ENCODE measurements around the gene KRT72. TPM values are rescaled to one million over a fixed set of nuclear protein-coding genes. Genes with fewer than 3 reads are reported as not detected.

Gene KRT72
- total RNA-seq, 4 donors from 2014 or later: not detected

DNA sequence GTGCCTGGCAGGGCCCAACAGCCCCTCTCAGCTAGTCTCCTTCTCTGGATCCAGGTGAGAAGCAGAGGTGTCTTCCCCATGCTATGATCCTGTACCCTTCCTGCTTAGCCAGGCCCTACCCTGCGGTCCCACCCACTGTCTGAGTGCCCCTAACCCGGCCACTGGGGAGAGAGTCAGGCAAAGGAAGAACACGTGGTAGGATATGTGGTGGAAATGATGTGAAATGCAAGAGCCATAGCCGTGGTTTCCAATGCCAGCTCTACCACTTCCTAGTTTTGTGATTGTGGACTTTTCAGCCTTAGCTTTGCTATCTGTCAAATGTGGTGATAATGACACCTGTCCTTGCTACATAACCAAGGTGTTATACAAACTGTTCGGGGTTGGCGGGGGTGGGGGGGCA, 34.9 kb upstream of the KRT72 start:
- no peak for DNase-seq (ENCODE audit: extremely low spot score)

DNA sequence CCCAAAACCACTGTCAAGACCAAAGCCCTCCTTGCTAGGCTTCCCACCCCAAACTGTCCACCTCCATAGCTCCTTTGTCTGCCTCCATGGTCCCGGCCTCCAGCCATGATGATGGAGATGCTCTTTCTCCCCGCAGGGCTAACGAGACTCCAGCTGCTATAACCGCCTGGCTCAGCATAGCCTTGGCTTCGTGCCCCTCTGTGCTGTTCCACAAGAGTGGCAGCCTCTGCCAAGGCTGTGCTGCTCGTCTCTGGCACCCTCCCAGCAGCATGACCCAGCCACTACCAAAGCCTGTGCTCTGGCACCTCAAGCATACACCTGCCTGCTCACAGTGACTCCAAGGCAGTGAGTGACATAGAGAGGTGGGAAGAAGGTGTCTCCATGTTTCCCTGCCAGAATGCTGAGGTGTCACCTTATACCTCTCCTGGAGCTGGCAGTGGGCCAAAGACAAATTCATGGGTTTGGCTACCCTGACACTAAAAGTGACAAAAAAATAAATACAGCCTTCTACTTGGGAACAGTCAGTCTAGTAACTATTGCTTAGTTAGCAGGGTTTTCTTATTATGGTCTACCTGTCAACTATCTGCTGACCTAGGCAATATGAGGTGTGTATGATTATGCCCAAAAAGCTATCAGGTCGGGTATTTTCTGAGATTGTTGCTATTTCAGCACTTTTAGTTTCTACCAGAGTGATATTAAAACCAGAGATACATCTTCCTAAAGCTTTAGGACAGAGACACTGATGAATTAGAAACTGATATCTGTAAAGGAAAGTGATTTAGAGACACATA, 33.2 kb upstream of the KRT72 start:
- no peaks in the 10 kb centered on the region for H3K9me3 ChIP-seq
- TF ChIP-seq POLR2A (IDR thresholded peaks at IDR 0.05; ENCODE audit: low read depth) (no peak), POLR2AphosphoS5 (IDR thresholded peaks at IDR 0.05) (peak; percentile 7 to 53)
- no peak overlapping the region for H3K27ac ChIP-seq (replicated peaks in 1 of 4)
- intact Hi-C loops (cut with DNase I): no loop called here
- WGBS: 46% methylated on average over 7 of the region's 7 CpGs
- no peaks in the 10 kb centered on the region for H3K27me3 ChIP-seq
- no peak for DNase-seq (ENCODE audit: extremely low spot score)
- H3K36me3 ChIP-seq: no peaks in the 10 kb centered on the region
- no peak overlapping the region for H3K4me3 ChIP-seq
- peaks cover 0 to 19% (median 14%) of the 10 kb centered on the region in 4 donors for H3K4me1 ChIP-seq

More for the DNA sequence above, 34.9 kb upstream of the KRT72 start:
- Histone ChIP-seq H3K27me3 (peaks cover 0 to 2% (median 0%) of the 10 kb centered on the region in 4 donors), H3K4me1 (peaks cover 0 to 19% (median 14%) of the 10 kb centered on the region in 4 donors), H3K27ac (replicated peaks in 1 of 4) (no peak overlapping the region), H3K9me3 (no peaks in the 10 kb centered on the region), H3K4me3 (no peak overlapping the region), H3K36me3 (no peaks in the 10 kb centered on the region)
- TF ChIP-seq, protein P1, sequence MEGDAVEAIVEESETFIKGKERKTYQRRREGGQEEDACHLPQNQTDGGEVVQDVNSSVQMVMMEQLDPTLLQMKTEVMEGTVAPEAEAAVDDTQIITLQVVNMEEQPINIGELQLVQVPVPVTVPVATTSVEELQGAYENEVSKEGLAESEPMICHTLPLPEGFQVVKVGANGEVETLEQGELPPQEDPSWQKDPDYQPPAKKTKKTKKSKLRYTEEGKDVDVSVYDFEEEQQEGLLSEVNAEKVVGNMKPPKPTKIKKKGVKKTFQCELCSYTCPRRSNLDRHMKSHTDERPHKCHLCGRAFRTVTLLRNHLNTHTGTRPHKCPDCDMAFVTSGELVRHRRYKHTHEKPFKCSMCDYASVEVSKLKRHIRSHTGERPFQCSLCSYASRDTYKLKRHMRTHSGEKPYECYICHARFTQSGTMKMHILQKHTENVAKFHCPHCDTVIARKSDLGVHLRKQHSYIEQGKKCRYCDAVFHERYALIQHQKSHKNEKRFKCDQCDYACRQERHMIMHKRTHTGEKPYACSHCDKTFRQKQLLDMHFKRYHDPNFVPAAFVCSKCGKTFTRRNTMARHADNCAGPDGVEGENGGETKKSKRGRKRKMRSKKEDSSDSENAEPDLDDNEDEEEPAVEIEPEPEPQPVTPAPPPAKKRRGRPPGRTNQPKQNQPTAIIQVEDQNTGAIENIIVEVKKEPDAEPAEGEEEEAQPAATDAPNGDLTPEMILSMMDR (IDR thresholded peaks at IDR 0.05): no peak
- TF ChIP-seq EP300 (IDR thresholded peaks at IDR 0.05) (no peak), POLR2A (IDR thresholded peaks at IDR 0.05; ENCODE audit: low read depth) (no peak), POLR2AphosphoS5 (IDR thresholded peaks at IDR 0.05) (no peak)
- intact Hi-C loops (cut with DNase I): no loop called here
- WGBS: 74% methylated on average over 6 of the region's 6 CpGs

DNA sequence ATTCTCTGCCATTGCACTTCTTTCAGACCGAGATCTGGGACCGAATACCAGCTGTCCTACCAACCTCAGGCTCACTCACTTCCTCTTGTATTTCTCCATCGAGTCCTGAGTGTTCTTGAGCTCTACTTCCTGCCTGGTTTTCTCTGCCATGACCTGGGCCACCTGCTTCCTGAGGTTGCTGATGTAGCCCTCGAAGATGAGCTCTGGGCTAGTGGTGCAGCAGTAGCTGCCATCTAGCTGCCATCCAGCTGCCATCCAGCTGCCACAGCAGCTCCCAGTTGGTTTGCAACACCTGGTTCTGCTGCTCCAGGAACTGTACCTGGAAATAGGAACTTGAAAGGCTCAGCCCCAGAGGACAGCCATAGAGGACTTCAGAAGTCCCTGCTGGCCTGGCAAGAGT, 32.1 kb upstream of the KRT72 start:
- Histone ChIP-seq H3K4me1 (peaks cover 0 to 19% (median 14%) of the 10 kb centered on the region in 4 donors), H3K4me3 (no peak overlapping the region), H3K36me3 (no peaks in the 10 kb centered on the region), H3K27me3 (no peaks in the 10 kb centered on the region), H3K9me3 (no peaks in the 10 kb centered on the region), H3K27ac (replicated peaks in 1 of 4) (no peak overlapping the region)
- TF ChIP-seq, protein P1 (IDR thresholded peaks at IDR 0.05): no peak
- TF ChIP-seq POLR2AphosphoS5 (IDR thresholded peaks at IDR 0.05) (no peak), EP300 (IDR thresholded peaks at IDR 0.05) (no peak), POLR2A (IDR thresholded peaks at IDR 0.05; ENCODE audit: low read depth) (no peak)
- 52% methylated on average over 4 of the region's 4 CpGs for WGBS
- intact Hi-C loops (cut with DNase I): no loop called here
- DNase-seq (ENCODE audit: extremely low spot score): no peak

DNA sequence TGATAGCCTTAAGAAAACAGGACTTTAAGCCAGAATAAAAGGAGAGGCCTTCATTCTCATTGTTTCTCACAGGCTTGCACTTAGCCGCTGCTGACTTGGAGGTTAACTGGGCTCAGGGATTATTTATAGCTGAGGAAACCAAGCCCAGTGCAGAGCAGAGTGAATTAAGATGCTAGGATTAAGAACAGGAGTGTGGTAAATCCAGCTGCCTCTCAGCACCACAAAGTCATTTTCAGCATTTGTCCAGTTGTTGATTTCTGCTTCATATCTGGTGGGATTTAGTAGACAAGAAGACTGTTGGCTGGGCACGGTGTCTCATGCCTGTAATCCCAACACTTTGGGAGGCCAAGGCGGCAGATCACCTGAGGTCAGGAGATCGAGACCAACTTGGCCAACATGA, 31.4 kb upstream of the KRT72 start:
- Histone ChIP-seq H3K4me3 (no peak overlapping the region), H3K27ac (replicated peaks in 1 of 4) (no peak overlapping the region), H3K9me3 (no peaks in the 10 kb centered on the region), H3K36me3 (no peaks in the 10 kb centered on the region), H3K27me3 (no peaks in the 10 kb centered on the region), H3K4me1 (peaks cover 0 to 19% (median 14%) of the 10 kb centered on the region in 4 donors)
- WGBS: 91% methylated on average over 4 of the region's 4 CpGs
- DNase-seq (ENCODE audit: extremely low spot score): no peak
- intact Hi-C loops (cut with DNase I): no loop called here
- TF ChIP-seq EP300 (IDR thresholded peaks at IDR 0.05) (no peak), POLR2A (IDR thresholded peaks at IDR 0.05; ENCODE audit: low read depth) (no peak), POLR2AphosphoS5 (IDR thresholded peaks at IDR 0.05) (no peak)
- TF ChIP-seq, protein P1 (IDR thresholded peaks at IDR 0.05): no peak

DNA sequence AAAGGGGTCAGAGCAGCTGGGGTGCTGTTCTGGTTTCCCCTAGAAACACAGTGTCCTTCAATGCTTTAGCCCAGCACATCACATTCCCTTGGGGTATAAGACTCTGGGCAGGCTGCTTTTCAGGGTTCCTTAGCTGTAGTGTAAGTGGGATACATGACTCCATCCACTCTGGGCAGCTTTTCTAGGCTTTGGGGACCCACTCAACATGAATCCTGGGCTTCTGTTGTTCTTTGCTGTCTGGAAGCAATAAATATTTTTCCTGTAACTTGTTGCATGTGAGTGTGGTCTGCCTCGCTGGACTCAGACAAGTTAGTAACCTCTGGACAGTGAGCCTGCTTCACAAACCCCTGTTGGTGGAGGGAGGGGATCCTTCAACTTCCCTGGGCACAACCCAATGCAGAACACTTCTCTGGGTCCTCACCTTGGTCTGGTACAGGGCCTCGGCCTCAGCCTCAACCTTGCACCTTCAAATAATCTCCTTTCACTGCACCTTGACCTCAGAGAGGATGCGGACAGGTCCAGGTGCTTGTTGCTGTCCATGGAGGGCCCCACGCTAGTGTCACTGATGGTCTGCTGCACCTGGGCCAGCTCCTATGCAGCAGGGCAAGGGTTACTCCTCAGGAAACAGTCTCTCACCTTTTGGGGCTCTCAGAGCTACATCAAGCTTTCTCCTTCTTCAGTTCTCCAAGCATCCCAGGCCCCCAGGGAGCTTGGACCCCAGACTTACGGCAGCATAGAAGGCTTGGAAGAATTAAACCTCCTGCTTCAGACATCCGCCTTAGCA, 30.6 kb upstream of the KRT72 start:
- H3K27me3 ChIP-seq: no peaks in the 10 kb centered on the region
- H3K4me1 ChIP-seq: peaks cover 0 to 19% (median 14%) of the 10 kb centered on the region in 4 donors
- H3K27ac ChIP-seq (replicated peaks in 1 of 4): no peak overlapping the region
- intact Hi-C loops (cut with DNase I): no loop called here
- no peak for DNase-seq (ENCODE audit: extremely low spot score)
- no peaks in the 10 kb centered on the region for H3K36me3 ChIP-seq
- H3K4me3 ChIP-seq: no peak overlapping the region
- no peaks in the 10 kb centered on the region for H3K9me3 ChIP-seq
- WGBS: 77% methylated on average over 6 of the region's 6 CpGs
- no peak for TF ChIP-seq POLR2AphosphoS5 (IDR thresholded peaks at IDR 0.05)
- TF ChIP-seq POLR2A (IDR thresholded peaks at IDR 0.05; ENCODE audit: low read depth): no peak
- no peak for TF ChIP-seq EP300 (IDR thresholded peaks at IDR 0.05)
- TF ChIP-seq, protein P1 (IDR thresholded peaks at IDR 0.05): no peak

Data from esophagus muscularis mucosa (tissue), 4 donors.